SK-N-SH (cell line): ENCODE results near the gene FAM53A. TPM values are rescaled to one million over a fixed set of nuclear protein-coding genes. Genes with fewer than 3 reads are reported as not detected.

Experiments
- CTCF ChIA-PET: fragments of 300-600, 350-600 bp; formaldehyde crosslinking; extraction: SDS; loops from one replicate; lab custom pipeline; 2021; lab: Yijun Ruan, JAX
- POLR2A ChIA-PET: fragments of 350-600 bp; sonication (Branson Sonifier 250); formaldehyde crosslinking; extraction: SDS; loops from one replicate; lab custom pipeline; 2020; ENCODE audit warnings: antibody characterized with exemption, inconsistent platforms; lab: Yijun Ruan, JAX
- DNase-seq: peaks from one replicate; pipeline ENCODE4 v3.0.0; 2012
- H2AFZ ChIP-seq: fragments of 200-600 bp; sonication (generic); 2 replicates; pipeline ENCODE4 v1.8.1; 2016; ENCODE audit warnings: antibody characterized with exemption, mild to moderate bottlenecking, low read depth
- H3F3A ChIP-seq: fragments of 200-600 bp; sonication (generic); replicated peaks from 2 replicates; pipeline ENCODE3; 2016; ENCODE audit warnings: antibody characterized with exemption, mild to moderate bottlenecking; ENCODE audit not compliant: insufficient read depth
- H3K27ac ChIP-seq, 2 experiments: fragments of 200-500 bp in 1 of 2; fragments of 200-600 bp in 1 of 2; sonication (Bioruptor generic) in 1 of 2; sonication (generic), shearing (Covaris generic) in 1 of 2; 2 replicates each; pipeline versions ENCODE4 v1.5.1 to v1.6.1; 2014 to 2016; ENCODE audit warnings: low read depth in 2 of 2, inconsistent platforms in 1 of 2, low read length in 1 of 2, mild to moderate bottlenecking in 1 of 2, mixed read lengths in 1 of 2
- H3K27me3 ChIP-seq: fragments of 200-600 bp; sonication (generic), shearing (Covaris generic); 2 replicates; pipeline ENCODE4 v1.6.1; 2016; ENCODE audit warnings: mixed run types; ENCODE audit not compliant: insufficient read depth
- H3K36me3 ChIP-seq, 2 experiments: fragments of 200-500 bp in 1 of 2; fragments of 200-600 bp in 1 of 2; sonication (Bioruptor generic) in 1 of 2; sonication (generic) in 1 of 2; replicated peaks in 1 of 2; 2 replicates each; pipeline versions ENCODE3 to v1.5.1; 2014 to 2016; ENCODE audit warnings: low read length in 1 of 2, mild to moderate bottlenecking in 1 of 2; ENCODE audit not compliant: insufficient read depth in 2 of 2, control insufficient read depth in 1 of 2
- H3K4me1 ChIP-seq, 2 experiments: fragments of 200-500 bp in 1 of 2; fragments of 200-600 bp in 1 of 2; sonication (Bioruptor generic) in 1 of 2; sonication (generic), shearing (Covaris generic) in 1 of 2; 2 replicates each; pipeline versions ENCODE4 v1.5.1 to v1.6.1; 2014 to 2016; ENCODE audit warnings: low read depth in 1 of 2, low read length in 1 of 2, mixed run types in 1 of 2; ENCODE audit not compliant: insufficient read depth in 2 of 2, control insufficient read depth in 1 of 2
- H3K4me2 ChIP-seq: fragments of 200-600 bp; sonication (generic), shearing (Covaris generic); 2 replicates; pipeline ENCODE4 v1.6.1; 2017; ENCODE audit warnings: mixed run types
- H3K4me3 ChIP-seq, 2 experiments: fragments of 200-500 bp in 1 of 2; fragments of 200-600 bp in 1 of 2; sonication (Bioruptor generic) in 1 of 2; sonication (generic), shearing (Covaris generic) in 1 of 2; 2 replicates each; pipeline versions ENCODE4 v1.5.1 to v1.8.1; 2014 to 2016; ENCODE audit warnings: low read depth in 2 of 2, inconsistent platforms in 1 of 2, low read length in 1 of 2, mild to moderate bottlenecking in 1 of 2, mixed read lengths in 1 of 2, moderate library complexity in 1 of 2
- H3K79me2 ChIP-seq: fragments of 200-600 bp; sonication (generic); 2 replicates; pipeline ENCODE4 v1.8.1; 2017; ENCODE audit warnings: mild to moderate bottlenecking; ENCODE audit not compliant: insufficient read depth
- H3K9ac ChIP-seq: fragments of 200-600 bp; sonication (generic); 2 replicates; pipeline ENCODE4 v1.6.1; 2017; ENCODE audit warnings: mixed run types
- H3K9me2 ChIP-seq: fragments of 200-600 bp; sonication (generic); 2 replicates; pipeline ENCODE4 v1.6.1; 2017; ENCODE audit warnings: mixed run types
- H3K9me3 ChIP-seq: fragments of 200-600 bp; sonication (generic); 2 replicates; pipeline ENCODE4 v1.6.1; 2017; ENCODE audit warnings: mixed run types, mild to moderate bottlenecking, moderate library complexity
- H4K20me1 ChIP-seq: fragments of 200-600 bp; sonication (generic); 2 replicates; pipeline ENCODE4 v1.6.1; 2017; ENCODE audit warnings: mild to moderate bottlenecking, mixed run types; ENCODE audit not compliant: insufficient read depth
- FOXJ3 ChIP-seq: sonication (generic); formaldehyde crosslinking; IDR thresholded peaks from 2 replicates; pipeline ENCODE4 v1.5.1; 2020; ENCODE audit warnings: mild to moderate bottlenecking, missing genetic modification reagents
- MAX ChIP-seq: IDR thresholded peaks from 2 replicates; pipeline ENCODE4 v1.4.0; 2012; ENCODE audit warnings: low read depth
- MEF2A ChIP-seq: IDR thresholded peaks from 2 replicates; pipeline ENCODE4 v1.4.0; 2012; ENCODE audit warnings: low read depth, borderline replicate concordance
- RXRA ChIP-seq: IDR thresholded peaks from 2 replicates; pipeline ENCODE4 v1.4.0; 2012; ENCODE audit warnings: low read depth, mild to moderate bottlenecking, borderline replicate concordance
- SMC3 ChIP-seq: IDR thresholded peaks from 2 replicates; pipeline ENCODE4 v1.6.1; 2012; ENCODE audit warnings: low read depth, low read length, improper control_type of control experiment
- USF1 ChIP-seq: IDR thresholded peaks from 2 replicates; pipeline ENCODE4 v1.4.0; 2012; ENCODE audit warnings: low read depth, borderline replicate concordance
- YY1 ChIP-seq: IDR thresholded peaks from 2 replicates; pipeline ENCODE4 v1.4.0; 2012; ENCODE audit warnings: low read depth, mild to moderate bottlenecking
- WGBS: methylation state at CpG from one replicate; pipeline ENCODE4 v1.1.6; 2017; ENCODE audit warnings: low lambda C conversion rate; 5-methylcytosine and 5-hydroxymethylcytosine counted together
- polyA plus RNA-seq, 3 experiments: library from polyadenylated mRNA; depleted of rRNA; stranded (reverse); fragments of >200 nt; gene quantifications; 2 replicates each; pipeline ENCODE4 v1.2.3, GENCODE V29; 2012
- TF ChIP-seq, protein P1 (sequence below): IDR thresholded peaks from 2 replicates; pipeline ENCODE4 v1.6.1; 2012; ENCODE audit warnings: mild to moderate bottlenecking, low read depth, low read length, moderate library complexity

The FAM53A gene
- polyA plus RNA-seq, 1 of the 3 experiments (the other 2 are of a cell fraction) = 7.6 TPM

DNA sequence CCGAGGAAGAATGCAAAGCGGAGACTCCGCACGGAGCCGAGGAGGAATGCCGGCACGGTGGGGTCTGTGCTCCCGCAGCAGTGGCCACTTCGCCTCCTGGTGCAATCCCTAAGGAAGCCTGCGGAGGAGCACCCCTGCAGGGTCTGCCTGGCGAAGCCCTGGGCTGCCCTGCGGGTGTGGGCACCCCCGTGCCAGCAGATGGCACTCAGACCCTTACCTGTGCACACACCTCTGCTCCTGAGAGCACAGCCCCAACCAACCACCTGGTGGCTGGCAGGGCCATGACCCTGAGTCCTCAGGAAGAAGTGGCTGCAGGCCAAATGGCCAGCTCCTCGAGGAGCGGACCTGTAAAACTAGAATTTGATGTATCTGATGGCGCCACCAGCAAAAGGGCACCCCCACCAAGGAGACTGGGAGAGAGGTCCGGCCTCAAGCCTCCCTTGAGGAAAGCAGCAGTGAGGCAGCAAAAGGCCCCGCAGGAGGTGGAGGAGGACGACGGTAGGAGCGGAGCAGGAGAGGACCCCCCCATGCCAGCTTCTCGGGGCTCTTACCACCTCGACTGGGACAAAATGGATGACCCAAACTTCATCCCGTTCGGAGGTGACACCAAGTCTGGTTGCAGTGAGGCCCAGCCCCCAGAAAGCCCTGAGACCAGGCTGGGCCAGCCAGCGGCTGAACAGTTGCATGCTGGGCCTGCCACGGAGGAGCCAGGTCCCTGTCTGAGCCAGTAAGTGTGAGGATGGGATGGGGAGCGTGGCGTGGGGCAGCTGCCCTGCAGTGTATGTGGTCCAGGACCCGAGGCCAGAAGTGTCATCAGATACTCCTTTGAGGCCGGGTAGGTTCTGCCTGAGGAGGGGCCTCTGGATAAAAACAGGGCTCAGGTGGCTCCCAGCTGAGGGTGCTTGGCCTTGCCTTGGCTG, 44.2 kb upstream of the FAM53A start:
- no peaks in the 10 kb centered on the region for H3K27me3 ChIP-seq
- peaks cover 14% of the 10 kb centered on the region for H3F3A ChIP-seq
- no peak overlapping the region for H3K4me3 ChIP-seq
- H3K9me2 ChIP-seq = no peaks in the 10 kb centered on the region
- peaks cover 23 to 33% of the 10 kb centered on the region in 2 experiments for H3K36me3 ChIP-seq
- H3K9ac ChIP-seq = peak overlapping the region; percentile 51; the same call in 1 of the 2 replicates
- no peak for TF ChIP-seq FOXJ3
- TF ChIP-seq MEF2A = no peak
- TF ChIP-seq MAX = no peak
- TF ChIP-seq YY1 = no peak
- no peak for TF ChIP-seq RXRA
- TF ChIP-seq, protein P1, sequence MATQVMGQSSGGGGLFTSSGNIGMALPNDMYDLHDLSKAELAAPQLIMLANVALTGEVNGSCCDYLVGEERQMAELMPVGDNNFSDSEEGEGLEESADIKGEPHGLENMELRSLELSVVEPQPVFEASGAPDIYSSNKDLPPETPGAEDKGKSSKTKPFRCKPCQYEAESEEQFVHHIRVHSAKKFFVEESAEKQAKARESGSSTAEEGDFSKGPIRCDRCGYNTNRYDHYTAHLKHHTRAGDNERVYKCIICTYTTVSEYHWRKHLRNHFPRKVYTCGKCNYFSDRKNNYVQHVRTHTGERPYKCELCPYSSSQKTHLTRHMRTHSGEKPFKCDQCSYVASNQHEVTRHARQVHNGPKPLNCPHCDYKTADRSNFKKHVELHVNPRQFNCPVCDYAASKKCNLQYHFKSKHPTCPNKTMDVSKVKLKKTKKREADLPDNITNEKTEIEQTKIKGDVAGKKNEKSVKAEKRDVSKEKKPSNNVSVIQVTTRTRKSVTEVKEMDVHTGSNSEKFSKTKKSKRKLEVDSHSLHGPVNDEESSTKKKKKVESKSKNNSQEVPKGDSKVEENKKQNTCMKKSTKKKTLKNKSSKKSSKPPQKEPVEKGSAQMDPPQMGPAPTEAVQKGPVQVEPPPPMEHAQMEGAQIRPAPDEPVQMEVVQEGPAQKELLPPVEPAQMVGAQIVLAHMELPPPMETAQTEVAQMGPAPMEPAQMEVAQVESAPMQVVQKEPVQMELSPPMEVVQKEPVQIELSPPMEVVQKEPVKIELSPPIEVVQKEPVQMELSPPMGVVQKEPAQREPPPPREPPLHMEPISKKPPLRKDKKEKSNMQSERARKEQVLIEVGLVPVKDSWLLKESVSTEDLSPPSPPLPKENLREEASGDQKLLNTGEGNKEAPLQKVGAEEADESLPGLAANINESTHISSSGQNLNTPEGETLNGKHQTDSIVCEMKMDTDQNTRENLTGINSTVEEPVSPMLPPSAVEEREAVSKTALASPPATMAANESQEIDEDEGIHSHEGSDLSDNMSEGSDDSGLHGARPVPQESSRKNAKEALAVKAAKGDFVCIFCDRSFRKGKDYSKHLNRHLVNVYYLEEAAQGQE = no peak
- no peak for TF ChIP-seq SMC3
- no peak for TF ChIP-seq USF1
- no peak overlapping the region for H2AFZ ChIP-seq
- POLR2A ChIA-PET = interaction anchor here (2.7 kb wide), 1 partner anchor 35 kb away, joined by 7 read pairs; no protein-coding TSS in a partner anchor
- H4K20me1 ChIP-seq = peaks cover 10% of the 10 kb centered on the region; the same call in 1 of the 2 replicates
- peak; percentile 36 for DNase-seq
- peak overlapping the region; percentile 75 to 82 for H3K27ac ChIP-seq
- CTCF ChIA-PET = interaction anchor here (1.0 to 15.1 kb wide), 7 partner anchors 9 to 142 kb away, joined by 3 to 232 read pairs (median 5); no protein-coding TSS in a partner anchor
- H3K9me3 ChIP-seq = no peaks in the 10 kb centered on the region
- peak overlapping the region; percentile 80 for H3K4me2 ChIP-seq
- WGBS = 94% methylated on average over 20 of the region's 31 CpGs
- H3K79me2 ChIP-seq = peaks cover 95% of the 10 kb centered on the region
- peaks cover 10 to 19% of the 10 kb centered on the region in 2 experiments; a peak in 3 of 4 replicates for H3K4me1 ChIP-seq
